Fibroblast of villous mesenchyme (primary cell): ENCODE results near the gene IFT80. TPM values are rescaled to one million over a fixed set of nuclear protein-coding genes. Genes with fewer than 3 reads are reported as not detected.

ENCODE experiments used
- DNase-seq: peaks from one replicate; pipeline ENCODE4 v3.0.0-alpha.2; 2010; ENCODE audit warnings: low read depth
- H3K4me3 ChIP-seq: 2 replicates; pipeline ENCODE4 v1.5.1; 2011; ENCODE audit warnings: low read depth, mild to moderate bottlenecking, low read length
- total RNA-seq: library from RNA; depleted of rRNA; stranded (reverse); fragments of >200 nt; gene quantifications from 2 replicates; pipeline ENCODE4 v1.2.3, GENCODE V29; 2012
- TF ChIP-seq, protein P1 (sequence below): IDR thresholded peaks from 2 replicates; pipeline ENCODE4 v1.5.1; 2012; ENCODE audit warnings: low read depth, mild to moderate bottlenecking, low read length; ENCODE audit not compliant: insufficient read depth

Gene IFT80
- total RNA-seq, 1 donor, result 47.9 TPM

DNA sequence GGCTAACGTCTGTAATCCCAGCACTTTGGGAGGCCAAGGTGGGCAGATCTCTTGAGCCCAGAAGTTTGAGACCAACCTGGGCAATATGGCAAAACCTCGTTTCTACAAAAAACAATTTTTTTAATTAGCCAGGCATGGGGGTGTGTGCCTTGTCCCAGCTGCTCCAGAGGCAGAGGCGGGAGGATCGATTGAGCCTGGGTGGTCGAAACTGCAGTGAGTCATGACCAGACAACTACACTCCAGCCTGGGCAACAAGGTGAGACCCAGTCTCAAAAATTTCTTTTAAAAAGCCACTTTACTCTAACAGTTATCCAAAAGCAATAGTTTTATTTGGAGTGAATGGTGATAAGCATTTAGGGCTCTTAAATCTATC lies 38.0 kb upstream of the IFT80 start:
- DNase-seq, result no peak
- TF ChIP-seq, protein P1, sequence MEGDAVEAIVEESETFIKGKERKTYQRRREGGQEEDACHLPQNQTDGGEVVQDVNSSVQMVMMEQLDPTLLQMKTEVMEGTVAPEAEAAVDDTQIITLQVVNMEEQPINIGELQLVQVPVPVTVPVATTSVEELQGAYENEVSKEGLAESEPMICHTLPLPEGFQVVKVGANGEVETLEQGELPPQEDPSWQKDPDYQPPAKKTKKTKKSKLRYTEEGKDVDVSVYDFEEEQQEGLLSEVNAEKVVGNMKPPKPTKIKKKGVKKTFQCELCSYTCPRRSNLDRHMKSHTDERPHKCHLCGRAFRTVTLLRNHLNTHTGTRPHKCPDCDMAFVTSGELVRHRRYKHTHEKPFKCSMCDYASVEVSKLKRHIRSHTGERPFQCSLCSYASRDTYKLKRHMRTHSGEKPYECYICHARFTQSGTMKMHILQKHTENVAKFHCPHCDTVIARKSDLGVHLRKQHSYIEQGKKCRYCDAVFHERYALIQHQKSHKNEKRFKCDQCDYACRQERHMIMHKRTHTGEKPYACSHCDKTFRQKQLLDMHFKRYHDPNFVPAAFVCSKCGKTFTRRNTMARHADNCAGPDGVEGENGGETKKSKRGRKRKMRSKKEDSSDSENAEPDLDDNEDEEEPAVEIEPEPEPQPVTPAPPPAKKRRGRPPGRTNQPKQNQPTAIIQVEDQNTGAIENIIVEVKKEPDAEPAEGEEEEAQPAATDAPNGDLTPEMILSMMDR, result no peak
- H3K4me3 ChIP-seq, result no peak overlapping the region

DNA sequence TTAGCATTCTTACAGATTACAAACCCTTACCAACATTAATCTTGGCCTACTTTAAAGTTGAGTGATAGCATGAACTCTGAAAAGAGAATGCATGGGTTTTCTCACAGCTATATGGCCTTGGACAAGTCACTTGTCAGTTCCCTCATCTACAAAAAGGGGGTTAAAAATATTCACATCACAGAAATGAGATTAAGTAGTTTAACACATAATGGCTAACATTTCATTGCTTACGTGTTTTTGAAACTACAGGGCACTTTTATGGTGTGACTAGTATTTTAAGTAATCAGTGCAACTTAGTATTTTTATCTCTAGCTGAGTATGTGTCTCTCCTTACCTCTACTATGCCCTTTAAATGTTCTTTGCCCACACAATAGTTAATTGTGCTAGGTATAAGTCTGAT lies 36.7 kb upstream of the IFT80 start:
- no peak overlapping the region for H3K4me3 ChIP-seq
- TF ChIP-seq, protein P1, result no peak
- no peak for DNase-seq

DNA sequence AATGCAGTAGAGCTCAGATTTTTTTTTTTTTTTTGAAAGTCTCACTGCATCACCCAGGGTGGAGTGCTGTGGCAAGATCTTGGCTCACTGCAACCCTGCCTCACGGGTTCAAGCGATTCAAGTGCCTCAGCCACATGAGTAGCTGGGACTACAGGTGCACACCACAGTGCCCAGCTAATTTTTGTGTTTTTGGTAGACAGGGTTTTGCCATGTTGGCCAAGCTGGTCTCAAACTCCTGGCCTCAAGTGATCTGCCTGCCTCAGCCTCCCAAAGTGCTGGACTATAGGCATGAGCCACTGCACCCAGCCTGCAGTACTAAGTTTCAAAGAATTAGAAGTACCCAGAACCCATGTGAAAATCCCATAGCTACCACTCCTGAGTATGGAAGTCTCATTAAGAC lies 36.1 kb upstream of the IFT80 start:
- no peak overlapping the region for H3K4me3 ChIP-seq
- no peak for DNase-seq
- TF ChIP-seq, protein P1, result no peak

DNA sequence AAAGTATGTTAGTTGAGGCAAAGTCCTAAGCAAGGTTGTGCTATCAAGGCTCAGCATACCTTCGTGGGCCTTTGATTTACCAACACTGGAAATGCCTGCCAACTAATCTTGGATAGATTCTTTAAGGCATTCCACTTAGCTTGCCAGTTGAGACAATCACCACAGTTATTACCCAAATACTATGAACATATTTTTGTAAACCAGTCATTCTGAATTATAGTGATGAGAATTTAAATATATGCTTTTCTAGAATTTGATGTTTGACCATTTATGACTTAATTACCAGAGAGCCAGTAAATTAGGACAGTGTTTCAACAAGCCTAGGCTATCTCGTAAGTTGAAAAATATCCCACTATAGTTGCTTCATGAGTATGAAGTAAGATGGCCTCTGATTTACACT lies 35.0 kb upstream of the IFT80 start:
- DNase-seq, result no peak
- TF ChIP-seq, protein P1, result no peak
- H3K4me3 ChIP-seq, result no peak overlapping the region

DNA sequence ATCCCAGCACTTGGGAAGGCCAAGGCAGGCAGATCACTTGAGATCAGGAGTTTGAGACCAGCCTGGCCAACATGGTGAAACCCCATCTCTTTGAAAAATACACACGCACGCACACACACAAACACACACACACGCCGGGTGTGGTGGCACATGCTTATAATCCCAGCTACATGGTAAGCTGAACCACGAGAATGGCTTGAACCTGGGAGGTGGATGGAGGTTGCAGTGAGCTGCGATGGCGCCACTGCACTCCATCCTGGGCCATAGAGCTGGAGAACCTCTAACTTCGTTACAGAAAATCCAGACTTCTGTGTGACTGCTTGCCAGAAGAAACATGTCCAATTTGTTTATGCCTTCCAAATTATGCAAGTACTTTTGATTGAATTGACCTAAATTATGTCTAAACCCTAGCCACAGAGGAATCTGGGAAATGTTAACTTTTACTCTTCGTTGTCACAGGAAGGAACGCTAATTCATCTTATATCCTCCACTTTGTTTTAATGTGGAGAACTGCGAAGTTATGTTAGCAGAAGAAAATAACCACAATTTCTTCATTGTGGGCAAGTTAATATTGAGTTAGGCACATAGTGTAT lies 28.9 kb upstream of the IFT80 start:
- TF ChIP-seq, protein P1, result no peak
- H3K4me3 ChIP-seq, result no peak overlapping the region
- no peak for DNase-seq

DNA sequence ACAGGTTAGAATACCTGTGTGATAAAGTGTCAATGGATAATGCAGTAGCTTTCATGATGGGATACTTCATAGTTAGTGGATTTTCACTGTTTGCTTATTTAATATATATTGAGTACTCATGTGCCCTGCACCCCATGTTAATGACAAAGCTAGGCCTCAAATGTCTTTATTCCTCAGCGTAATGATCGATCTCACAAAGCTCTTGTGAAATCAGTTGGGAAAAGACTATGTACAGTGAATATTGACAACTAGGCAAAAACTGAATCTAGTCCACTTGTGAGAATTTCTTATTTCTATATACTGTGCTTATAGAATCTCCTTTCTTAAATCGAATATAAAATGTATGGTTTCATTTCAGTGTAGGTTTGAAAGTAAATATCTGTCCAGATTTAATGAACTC lies 18.3 kb upstream of the IFT80 start:
- TF ChIP-seq, protein P1, result no peak
- no peak for DNase-seq

DNA sequence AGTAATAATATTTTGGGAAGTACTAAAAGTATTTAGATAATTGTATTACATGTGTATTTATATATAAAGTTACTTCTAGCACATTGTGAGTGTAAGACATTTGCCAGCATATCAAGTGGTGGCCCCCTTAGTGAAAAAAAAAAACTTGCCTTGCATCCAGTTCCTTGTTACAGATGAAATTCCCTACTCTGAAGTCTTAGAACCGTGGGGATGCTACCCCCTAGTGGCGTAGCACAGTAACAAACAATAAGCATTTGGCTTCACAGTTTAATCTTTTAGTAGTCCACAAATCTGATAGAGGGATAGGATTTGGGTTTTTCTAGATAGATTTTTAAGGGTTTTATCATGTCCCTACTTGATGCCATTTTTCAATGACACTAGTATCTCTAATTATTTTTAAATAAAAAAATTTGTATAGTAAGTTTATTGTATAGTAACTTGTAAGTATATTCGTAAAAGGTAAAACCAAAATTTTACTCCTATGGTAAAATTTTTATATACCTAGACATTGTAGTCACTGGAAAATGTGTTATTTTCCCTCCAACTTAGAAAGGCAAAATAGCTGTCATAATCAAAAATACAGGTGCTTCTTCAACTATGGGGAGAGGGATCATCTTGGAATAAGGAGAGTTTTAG lies 14.7 kb upstream of the IFT80 start:
- peak; percentile 87 for DNase-seq
- H3K4me3 ChIP-seq, result no peak overlapping the region
- TF ChIP-seq, protein P1, result peak; percentile 81

More for the DNA sequence above, 18.3 kb upstream of the IFT80 start:
- no peak overlapping the region for H3K4me3 ChIP-seq
